ENCODE measurements around the gene PCDH10.

Gene PCDH10

DNA sequence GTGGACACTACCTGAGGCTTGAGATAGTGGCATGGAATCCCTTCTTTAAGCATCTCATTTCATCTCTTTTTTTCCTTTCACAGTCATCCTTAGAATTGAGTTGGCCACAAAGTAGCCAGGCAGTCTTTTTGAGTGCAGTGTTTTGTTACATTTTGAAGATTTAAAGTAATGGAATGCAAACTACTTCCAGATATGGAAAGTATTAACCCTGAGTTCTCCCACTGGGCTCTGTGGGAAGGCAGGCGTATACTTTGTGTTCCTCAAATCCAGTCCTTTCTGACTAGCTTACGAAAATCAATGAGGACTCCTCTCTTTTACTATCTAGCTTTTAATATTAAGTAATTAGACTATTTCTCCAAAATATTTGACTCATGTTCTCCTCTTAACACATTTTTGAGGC lies 29.9 kb downstream of the PCDH10 start:
- TF ChIP-seq, protein P1, sequence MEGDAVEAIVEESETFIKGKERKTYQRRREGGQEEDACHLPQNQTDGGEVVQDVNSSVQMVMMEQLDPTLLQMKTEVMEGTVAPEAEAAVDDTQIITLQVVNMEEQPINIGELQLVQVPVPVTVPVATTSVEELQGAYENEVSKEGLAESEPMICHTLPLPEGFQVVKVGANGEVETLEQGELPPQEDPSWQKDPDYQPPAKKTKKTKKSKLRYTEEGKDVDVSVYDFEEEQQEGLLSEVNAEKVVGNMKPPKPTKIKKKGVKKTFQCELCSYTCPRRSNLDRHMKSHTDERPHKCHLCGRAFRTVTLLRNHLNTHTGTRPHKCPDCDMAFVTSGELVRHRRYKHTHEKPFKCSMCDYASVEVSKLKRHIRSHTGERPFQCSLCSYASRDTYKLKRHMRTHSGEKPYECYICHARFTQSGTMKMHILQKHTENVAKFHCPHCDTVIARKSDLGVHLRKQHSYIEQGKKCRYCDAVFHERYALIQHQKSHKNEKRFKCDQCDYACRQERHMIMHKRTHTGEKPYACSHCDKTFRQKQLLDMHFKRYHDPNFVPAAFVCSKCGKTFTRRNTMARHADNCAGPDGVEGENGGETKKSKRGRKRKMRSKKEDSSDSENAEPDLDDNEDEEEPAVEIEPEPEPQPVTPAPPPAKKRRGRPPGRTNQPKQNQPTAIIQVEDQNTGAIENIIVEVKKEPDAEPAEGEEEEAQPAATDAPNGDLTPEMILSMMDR (IDR thresholded peaks at IDR 0.05; ENCODE audit: low read depth, low read length), result no peak
- Histone ChIP-seq H3K36me3 (no peaks in the 10 kb centered on the region), H3K9me3 (ENCODE audit: severe bottlenecking) (no peaks in the 10 kb centered on the region), H3K27me3 (ENCODE audit: insufficient read depth, low read depth, severe bottlenecking) (no peaks in the 10 kb centered on the region), H3K4me3 (ENCODE audit: low read depth, low read length) (no peak overlapping the region), H3K27ac (no peak overlapping the region)
- no peak for DNase-seq

DNA sequence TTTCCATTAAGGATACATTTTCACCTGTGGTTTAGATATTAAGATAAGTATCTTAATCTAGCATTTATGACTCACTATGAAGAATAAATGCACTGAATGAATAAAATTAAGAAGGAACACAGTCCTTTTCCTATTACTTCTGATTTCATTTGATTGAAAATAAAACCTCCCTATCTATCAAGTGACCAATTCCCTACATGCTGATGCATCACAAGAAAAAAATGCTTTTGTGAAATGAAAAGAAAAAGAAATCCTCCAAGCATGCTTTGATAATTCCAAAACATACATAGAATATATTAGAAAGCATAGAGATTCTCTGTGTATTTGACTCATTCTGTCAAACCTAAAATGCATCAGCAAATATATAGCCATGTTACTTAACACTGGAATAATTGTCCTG lies 37.1 kb downstream of the PCDH10 start:
- no peaks in the 10 kb centered on the region for H3K36me3 ChIP-seq
- DNase-seq, result no peak
- no peak overlapping the region for H3K27ac ChIP-seq
- no peak overlapping the region for H3K4me3 ChIP-seq (ENCODE audit: low read depth, low read length)
- H3K9me3 ChIP-seq (ENCODE audit: severe bottlenecking), result no peaks in the 10 kb centered on the region
- TF ChIP-seq, protein P1 (IDR thresholded peaks at IDR 0.05; ENCODE audit: low read depth, low read length), result no peak
- no peaks in the 10 kb centered on the region for H3K27me3 ChIP-seq (ENCODE audit: insufficient read depth, low read depth, severe bottlenecking)

DNA sequence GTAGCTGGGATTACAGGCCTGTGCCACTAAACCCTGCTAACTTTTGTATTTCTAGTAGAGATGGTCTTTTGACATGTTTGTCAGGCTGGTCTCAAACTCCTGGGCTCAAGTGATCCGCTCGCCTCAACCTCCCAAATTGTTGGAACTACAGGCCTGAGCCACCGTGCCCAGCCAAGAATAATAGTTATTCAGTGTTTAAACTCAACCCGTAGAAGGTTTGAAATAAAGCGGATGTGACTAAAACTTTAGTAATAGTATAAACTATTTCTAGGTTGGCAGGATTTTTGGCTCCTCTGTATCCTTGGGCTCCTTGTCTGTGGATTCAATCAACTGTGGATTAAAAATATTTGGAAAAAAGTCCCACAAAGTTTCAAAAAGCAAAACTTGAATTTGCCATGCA lies 37.8 kb downstream of the PCDH10 start:
- Histone ChIP-seq H3K4me3 (ENCODE audit: low read depth, low read length) (no peak overlapping the region), H3K27me3 (ENCODE audit: insufficient read depth, low read depth, severe bottlenecking) (no peaks in the 10 kb centered on the region), H3K27ac (no peak overlapping the region), H3K36me3 (no peaks in the 10 kb centered on the region), H3K9me3 (ENCODE audit: severe bottlenecking) (no peaks in the 10 kb centered on the region)
- TF ChIP-seq, protein P1 (IDR thresholded peaks at IDR 0.05; ENCODE audit: low read depth, low read length), result no peak
- DNase-seq, result no peak

DNA sequence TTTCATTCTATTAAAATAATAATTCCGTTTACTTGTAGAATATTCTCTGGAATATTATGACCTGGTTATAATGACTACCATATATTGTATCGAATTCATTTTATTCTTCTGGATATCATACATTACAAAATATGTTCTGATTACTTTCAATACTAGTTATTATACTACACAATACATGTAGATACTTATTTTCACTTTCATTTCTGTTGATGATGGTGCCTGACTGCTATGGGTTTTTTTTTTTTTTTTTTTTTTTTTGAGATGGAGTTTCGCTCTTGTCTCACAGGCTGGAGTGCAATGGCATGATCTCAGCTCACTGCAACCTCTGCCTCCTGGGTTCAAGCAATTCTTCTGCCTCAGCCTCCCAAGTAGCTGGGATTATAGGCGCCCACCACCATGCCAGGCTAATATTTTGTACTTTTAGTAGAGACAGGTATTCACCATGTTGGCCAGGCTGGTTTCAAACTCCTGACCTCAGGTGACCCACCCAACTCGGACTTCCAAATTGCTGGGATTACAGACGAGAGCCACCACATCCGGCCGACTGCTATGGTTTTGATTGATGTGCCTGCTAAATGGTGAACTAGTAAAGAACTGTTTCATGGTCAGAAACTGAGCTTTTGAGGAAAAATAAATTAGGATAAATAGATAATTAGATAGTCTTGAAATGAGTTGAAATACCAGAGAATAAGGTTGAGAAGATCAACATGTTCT lies 39.5 kb downstream of the PCDH10 start:
- Histone ChIP-seq H3K27ac (no peak overlapping the region), H3K36me3 (no peaks in the 10 kb centered on the region), H3K9me3 (ENCODE audit: severe bottlenecking) (no peaks in the 10 kb centered on the region), H3K27me3 (ENCODE audit: insufficient read depth, low read depth, severe bottlenecking) (no peaks in the 10 kb centered on the region), H3K4me3 (ENCODE audit: low read depth, low read length) (no peak overlapping the region)
- TF ChIP-seq, protein P1 (IDR thresholded peaks at IDR 0.05; ENCODE audit: low read depth, low read length), result no peak
- no peak for DNase-seq

DNA sequence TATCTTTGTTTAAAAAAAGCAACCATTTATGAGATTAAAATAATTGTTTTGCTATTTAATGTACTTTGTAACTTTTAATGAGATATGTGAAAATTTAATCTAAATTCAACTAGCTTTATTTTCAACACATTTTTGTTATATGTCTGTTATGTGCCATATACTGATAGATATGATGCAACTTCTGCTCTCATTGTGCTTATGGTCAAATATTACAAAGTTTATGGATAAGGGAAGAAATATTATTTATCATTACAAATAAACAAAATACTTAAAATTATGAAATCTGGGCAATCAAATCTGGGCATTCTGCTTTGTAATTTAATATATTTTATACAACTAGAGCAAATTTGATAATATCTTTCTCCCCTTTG lies 40.0 kb downstream of the PCDH10 start:
- H3K9me3 ChIP-seq (ENCODE audit: severe bottlenecking), result no peaks in the 10 kb centered on the region
- no peaks in the 10 kb centered on the region for H3K36me3 ChIP-seq
- no peak overlapping the region for H3K27ac ChIP-seq
- H3K27me3 ChIP-seq (ENCODE audit: insufficient read depth, low read depth, severe bottlenecking), result no peaks in the 10 kb centered on the region
- H3K4me3 ChIP-seq (ENCODE audit: low read depth, low read length), result no peak overlapping the region
- DNase-seq, result no peak
- TF ChIP-seq, protein P1 (IDR thresholded peaks at IDR 0.05; ENCODE audit: low read depth, low read length), result no peak

DNA sequence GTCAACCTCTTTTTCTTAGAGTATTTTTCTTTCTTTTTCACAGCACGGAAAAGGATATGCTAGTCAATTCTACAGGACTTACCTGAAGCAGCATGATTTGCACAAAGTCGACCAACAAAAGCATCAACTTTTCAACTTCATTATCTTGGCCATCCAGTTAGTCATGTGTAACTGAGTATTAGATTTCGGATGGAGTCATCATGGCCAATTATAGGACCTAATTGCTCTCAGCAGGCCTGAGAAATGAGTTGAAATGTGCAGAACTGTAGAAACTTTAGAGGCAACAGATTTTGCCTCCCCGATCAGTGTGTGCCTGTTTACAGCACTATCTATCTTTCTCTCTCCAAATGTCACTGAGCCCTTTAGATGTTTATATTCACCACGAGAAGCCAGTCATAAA lies 41.0 kb downstream of the PCDH10 start:
- no peak overlapping the region for H3K4me3 ChIP-seq (ENCODE audit: low read depth, low read length)
- no peak for DNase-seq
- TF ChIP-seq, protein P1 (IDR thresholded peaks at IDR 0.05; ENCODE audit: low read depth, low read length), result no peak
- H3K27me3 ChIP-seq (ENCODE audit: insufficient read depth, low read depth, severe bottlenecking), result no peaks in the 10 kb centered on the region
- no peaks in the 10 kb centered on the region for H3K9me3 ChIP-seq (ENCODE audit: severe bottlenecking)
- H3K36me3 ChIP-seq, result no peaks in the 10 kb centered on the region
- H3K27ac ChIP-seq, result no peak overlapping the region
